Measurements from ENCODE around the gene FADS3.

DNA sequence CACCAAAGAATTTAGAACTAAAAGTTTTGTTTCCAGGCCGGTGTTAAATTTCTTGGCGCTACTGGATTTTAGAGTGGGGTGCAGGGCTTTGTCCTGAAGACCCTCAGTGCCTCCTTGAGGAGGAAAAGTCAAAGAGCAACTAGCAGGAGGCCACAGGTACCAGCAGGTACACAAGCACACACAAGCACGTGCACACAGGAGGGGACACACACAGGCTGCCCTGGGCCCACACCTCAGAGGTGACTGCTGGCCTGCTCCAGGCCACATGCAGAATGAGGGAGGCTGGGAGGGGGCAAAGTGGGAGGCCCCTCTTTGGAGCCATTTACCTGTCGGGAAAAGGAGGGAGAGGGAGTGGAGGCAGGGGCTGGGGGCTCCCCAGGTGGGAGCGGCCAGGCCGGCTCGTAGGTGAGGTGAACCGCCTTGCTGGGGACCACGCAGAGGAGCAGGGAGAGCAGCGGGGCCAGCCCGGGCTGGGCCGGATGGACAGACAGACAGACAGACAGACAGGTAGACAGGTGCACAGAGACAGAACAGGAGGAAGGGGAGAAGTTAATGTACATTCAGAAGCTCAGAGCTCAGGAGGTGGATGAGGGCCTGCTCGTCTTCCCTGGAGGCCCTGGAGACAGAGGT lies 13.8 kb upstream of the FADS3 start:
- TF ChIP-seq, protein P1, sequence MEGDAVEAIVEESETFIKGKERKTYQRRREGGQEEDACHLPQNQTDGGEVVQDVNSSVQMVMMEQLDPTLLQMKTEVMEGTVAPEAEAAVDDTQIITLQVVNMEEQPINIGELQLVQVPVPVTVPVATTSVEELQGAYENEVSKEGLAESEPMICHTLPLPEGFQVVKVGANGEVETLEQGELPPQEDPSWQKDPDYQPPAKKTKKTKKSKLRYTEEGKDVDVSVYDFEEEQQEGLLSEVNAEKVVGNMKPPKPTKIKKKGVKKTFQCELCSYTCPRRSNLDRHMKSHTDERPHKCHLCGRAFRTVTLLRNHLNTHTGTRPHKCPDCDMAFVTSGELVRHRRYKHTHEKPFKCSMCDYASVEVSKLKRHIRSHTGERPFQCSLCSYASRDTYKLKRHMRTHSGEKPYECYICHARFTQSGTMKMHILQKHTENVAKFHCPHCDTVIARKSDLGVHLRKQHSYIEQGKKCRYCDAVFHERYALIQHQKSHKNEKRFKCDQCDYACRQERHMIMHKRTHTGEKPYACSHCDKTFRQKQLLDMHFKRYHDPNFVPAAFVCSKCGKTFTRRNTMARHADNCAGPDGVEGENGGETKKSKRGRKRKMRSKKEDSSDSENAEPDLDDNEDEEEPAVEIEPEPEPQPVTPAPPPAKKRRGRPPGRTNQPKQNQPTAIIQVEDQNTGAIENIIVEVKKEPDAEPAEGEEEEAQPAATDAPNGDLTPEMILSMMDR (IDR thresholded peaks at IDR 0.05): no peak
- TF ChIP-seq POLR2AphosphoS5 (IDR thresholded peaks at IDR 0.05; ENCODE audit: low read depth, low read length): no peak
- TF ChIP-seq, protein P2, sequence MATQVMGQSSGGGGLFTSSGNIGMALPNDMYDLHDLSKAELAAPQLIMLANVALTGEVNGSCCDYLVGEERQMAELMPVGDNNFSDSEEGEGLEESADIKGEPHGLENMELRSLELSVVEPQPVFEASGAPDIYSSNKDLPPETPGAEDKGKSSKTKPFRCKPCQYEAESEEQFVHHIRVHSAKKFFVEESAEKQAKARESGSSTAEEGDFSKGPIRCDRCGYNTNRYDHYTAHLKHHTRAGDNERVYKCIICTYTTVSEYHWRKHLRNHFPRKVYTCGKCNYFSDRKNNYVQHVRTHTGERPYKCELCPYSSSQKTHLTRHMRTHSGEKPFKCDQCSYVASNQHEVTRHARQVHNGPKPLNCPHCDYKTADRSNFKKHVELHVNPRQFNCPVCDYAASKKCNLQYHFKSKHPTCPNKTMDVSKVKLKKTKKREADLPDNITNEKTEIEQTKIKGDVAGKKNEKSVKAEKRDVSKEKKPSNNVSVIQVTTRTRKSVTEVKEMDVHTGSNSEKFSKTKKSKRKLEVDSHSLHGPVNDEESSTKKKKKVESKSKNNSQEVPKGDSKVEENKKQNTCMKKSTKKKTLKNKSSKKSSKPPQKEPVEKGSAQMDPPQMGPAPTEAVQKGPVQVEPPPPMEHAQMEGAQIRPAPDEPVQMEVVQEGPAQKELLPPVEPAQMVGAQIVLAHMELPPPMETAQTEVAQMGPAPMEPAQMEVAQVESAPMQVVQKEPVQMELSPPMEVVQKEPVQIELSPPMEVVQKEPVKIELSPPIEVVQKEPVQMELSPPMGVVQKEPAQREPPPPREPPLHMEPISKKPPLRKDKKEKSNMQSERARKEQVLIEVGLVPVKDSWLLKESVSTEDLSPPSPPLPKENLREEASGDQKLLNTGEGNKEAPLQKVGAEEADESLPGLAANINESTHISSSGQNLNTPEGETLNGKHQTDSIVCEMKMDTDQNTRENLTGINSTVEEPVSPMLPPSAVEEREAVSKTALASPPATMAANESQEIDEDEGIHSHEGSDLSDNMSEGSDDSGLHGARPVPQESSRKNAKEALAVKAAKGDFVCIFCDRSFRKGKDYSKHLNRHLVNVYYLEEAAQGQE (IDR thresholded peaks at IDR 0.05; ENCODE audit: insufficient read depth in 1 of 2, low read depth in 2 of 2, low read length in 1 of 2): no peak
- no peak for TF ChIP-seq SIN3A (IDR thresholded peaks at IDR 0.05; ENCODE audit: borderline replicate concordance, insufficient read depth, low read depth, low read length)

Measured in Panc1 (cell line).